Measurements from ENCODE around the gene HLA-DQA2. TPM values are rescaled to one million over a fixed set of nuclear protein-coding genes. Genes with fewer than 3 reads are reported as not detected.
A peak's percentile ranks its signal among the peaks of the same experiment; 100 is the strongest.

Gene HLA-DQA2
- 1 to 10 TPM in 1 of 5 donors, not detected in 4; 3.3 TPM for total RNA-seq
- polyA plus RNA-seq = under 1 TPM in 1 of 3 donors, not detected in 2; 0.23 TPM
- long read RNA-seq, donor 1 = 0 reads
- long read RNA-seq, donor 2 = 0 reads
- long read RNA-seq, donor 3 = 0 reads
- long read RNA-seq, donor 4 = 0 reads
- long read RNA-seq, donor 5 = 0 reads
- long read RNA-seq, donor 6 = 0 reads
- long read RNA-seq, donor 7 = 0 reads
- long read RNA-seq, donor 8 = 0 reads
- long read RNA-seq, donor 9 = 0 reads
- long read RNA-seq, donor 10 = 0 reads

GRCh38 chr6:32741031-32741960 lies at the start of gene HLA-DQA2:
TSS of gene HLA-DQA2 (plus strand) at chr6:32741391. CDS start at chr6:32741444, 53 bp downstream.
- Histone ChIP-seq H3K9me3 (no peaks in the 10 kb centered on the region), H3K27ac (no peak within 1 kb of the TSS), H3K36me3 (no peaks in the 10 kb centered on the region), H3K27me3 (peaks cover 0 to 26% (median 11%) of the 10 kb centered on the region in 3 donors), H3K4me1 (no peaks in the 10 kb centered on the region), H3K4me3 (no peak within 1 kb of the TSS)
- WGBS, 5 donors = 65 to 73% (median 66%) methylated on average over 7 of the region's 7 CpGs
- no peak for TF ChIP-seq POLR2A (IDR thresholded peaks at IDR 0.05)
- TF ChIP-seq, protein P1, sequence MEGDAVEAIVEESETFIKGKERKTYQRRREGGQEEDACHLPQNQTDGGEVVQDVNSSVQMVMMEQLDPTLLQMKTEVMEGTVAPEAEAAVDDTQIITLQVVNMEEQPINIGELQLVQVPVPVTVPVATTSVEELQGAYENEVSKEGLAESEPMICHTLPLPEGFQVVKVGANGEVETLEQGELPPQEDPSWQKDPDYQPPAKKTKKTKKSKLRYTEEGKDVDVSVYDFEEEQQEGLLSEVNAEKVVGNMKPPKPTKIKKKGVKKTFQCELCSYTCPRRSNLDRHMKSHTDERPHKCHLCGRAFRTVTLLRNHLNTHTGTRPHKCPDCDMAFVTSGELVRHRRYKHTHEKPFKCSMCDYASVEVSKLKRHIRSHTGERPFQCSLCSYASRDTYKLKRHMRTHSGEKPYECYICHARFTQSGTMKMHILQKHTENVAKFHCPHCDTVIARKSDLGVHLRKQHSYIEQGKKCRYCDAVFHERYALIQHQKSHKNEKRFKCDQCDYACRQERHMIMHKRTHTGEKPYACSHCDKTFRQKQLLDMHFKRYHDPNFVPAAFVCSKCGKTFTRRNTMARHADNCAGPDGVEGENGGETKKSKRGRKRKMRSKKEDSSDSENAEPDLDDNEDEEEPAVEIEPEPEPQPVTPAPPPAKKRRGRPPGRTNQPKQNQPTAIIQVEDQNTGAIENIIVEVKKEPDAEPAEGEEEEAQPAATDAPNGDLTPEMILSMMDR (IDR thresholded peaks at IDR 0.05) = no peak
- peak in 1 of 2 donors; percentile 11 for DNase-seq
- intact Hi-C loops (cut with DNase I; ENCODE audit: low total_unique reads) = no loop called here

GRCh38 chr6:32692019-32692418 lies 49.2 kb upstream of the HLA-DQA2 start:
- H3K27me3 ChIP-seq = peaks cover 0 to 12% (median 0%) of the 10 kb centered on the region in 3 donors
- no peak overlapping the region for H3K27ac ChIP-seq
- no peak for TF ChIP-seq POLR2A (IDR thresholded peaks at IDR 0.05)
- TF ChIP-seq, protein P1 (IDR thresholded peaks at IDR 0.05) = peak in 4 of 7 experiments; percentile 20 to 40 (median 26)
- TF ChIP-seq POLR2AphosphoS5 (IDR thresholded peaks at IDR 0.05) = no peak
- no peak for TF ChIP-seq EP300 (IDR thresholded peaks at IDR 0.05)
- intact Hi-C loops (cut with DNase I; ENCODE audit: low total_unique reads) = no loop called here
- H3K36me3 ChIP-seq = no peaks in the 10 kb centered on the region
- 0 to 4% (median 2%) methylated on average over 1 of the region's 1 CpG for WGBS, 5 donors
- H3K9me3 ChIP-seq = no peaks in the 10 kb centered on the region
- peak; percentile 4 to 43 for DNase-seq
- H3K4me1 ChIP-seq = no peaks in the 10 kb centered on the region
- H3K4me3 ChIP-seq = no peak overlapping the region

DNA sequence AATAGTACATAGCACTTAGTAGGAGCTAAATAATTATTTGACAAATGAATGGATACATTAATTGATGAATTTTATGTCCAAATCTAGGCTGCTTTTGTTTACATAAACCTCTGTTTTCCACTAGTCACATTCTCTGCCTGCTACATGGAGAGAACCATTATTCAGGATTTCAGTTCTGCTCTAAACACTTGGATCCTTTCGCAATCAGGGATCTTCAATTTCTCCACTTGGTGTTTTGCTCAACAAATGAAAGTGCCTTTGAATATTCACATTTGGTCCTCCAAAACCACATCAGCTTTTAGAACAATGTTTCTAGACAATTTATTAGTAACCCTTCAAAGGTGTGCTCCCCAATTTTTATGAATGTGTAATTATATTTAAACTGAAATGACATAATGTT lies 44.2 kb upstream of the HLA-DQA2 start:
- Histone ChIP-seq H3K4me3 (no peak overlapping the region), H3K27me3 (peaks cover 0 to 46% (median 6%) of the 10 kb centered on the region in 3 donors), H3K4me1 (no peaks in the 10 kb centered on the region), H3K9me3 (no peaks in the 10 kb centered on the region), H3K36me3 (no peaks in the 10 kb centered on the region), H3K27ac (no peak overlapping the region)
- DNase-seq = no peak
- intact Hi-C loops (cut with DNase I; ENCODE audit: low total_unique reads) = loop anchor here (5.0 kb wide), 1 partner anchor 280 kb away; no protein-coding TSS in a partner anchor
- 68 to 88% (median 85%) methylated on average over 1 of the region's 1 CpG for WGBS, 5 donors
- TF ChIP-seq, protein P1 (IDR thresholded peaks at IDR 0.05) = no peak
- TF ChIP-seq EP300 (IDR thresholded peaks at IDR 0.05) = no peak
- no peak for TF ChIP-seq POLR2AphosphoS5 (IDR thresholded peaks at IDR 0.05)
- TF ChIP-seq POLR2A (IDR thresholded peaks at IDR 0.05) = no peak

DNA sequence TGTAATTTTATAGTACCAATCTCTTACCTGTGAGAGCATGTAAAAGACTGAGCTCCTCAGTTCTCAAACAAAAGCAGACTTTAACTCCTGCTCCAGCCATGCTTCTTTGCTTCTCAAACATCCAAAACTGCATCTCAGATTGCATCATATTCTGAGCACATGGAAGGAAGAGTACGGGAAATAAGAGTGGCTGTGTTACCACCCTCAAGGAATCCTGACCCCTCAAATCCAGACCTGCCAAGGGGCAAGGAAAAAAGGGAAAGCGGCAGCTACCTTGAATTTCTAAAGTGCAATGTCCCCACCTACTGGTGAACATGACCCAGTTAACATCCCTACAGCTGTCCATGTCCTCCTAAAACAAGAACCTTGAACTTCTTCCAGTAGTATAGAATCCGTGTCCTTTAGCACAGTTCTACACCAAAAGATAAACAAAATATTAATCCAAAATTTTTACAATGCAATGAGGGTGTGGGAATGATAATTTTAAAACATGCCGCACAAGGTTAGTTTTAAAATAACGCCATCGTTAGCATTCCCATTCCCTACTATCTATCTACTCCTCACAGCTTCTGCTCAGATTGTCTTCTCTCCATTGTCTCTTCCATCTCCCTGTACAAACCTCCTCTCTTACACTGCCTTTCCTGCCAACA lies 40.7 kb upstream of the HLA-DQA2 start:
- Histone ChIP-seq H3K27ac (no peak overlapping the region), H3K27me3 (peaks cover 0 to 55% (median 6%) of the 10 kb centered on the region in 3 donors), H3K9me3 (no peaks in the 10 kb centered on the region), H3K36me3 (no peaks in the 10 kb centered on the region), H3K4me1 (no peaks in the 10 kb centered on the region), H3K4me3 (no peak overlapping the region)
- 12 to 25% (median 14%) methylated on average over 6 of the region's 6 CpGs for WGBS, 5 donors
- intact Hi-C loops (cut with DNase I; ENCODE audit: low total_unique reads) = no loop called here
- peak in 1 of 2 donors; percentile 85 for DNase-seq
- TF ChIP-seq POLR2AphosphoS5 (IDR thresholded peaks at IDR 0.05) = no peak
- TF ChIP-seq, protein P1 (IDR thresholded peaks at IDR 0.05) = peak in 5 of 7 experiments; percentile 20 to 64 (median 55)

Data from stomach (tissue), 19 donors.